BJ (cell line): Measurements from ENCODE around the gene RAD51B. TPM values are rescaled to one million over a fixed set of nuclear protein-coding genes. Genes with fewer than 3 reads are reported as not detected.

Experiments
- CTCF ChIA-PET: fragments of 350-600 bp; formaldehyde crosslinking; extraction: SDS; loops from one replicate; lab custom pipeline; 2021; ENCODE audit warnings: antibody characterized with exemption, inconsistent platforms; lab: Yijun Ruan, JAX
- POLR2A ChIA-PET: fragments of 300-600 bp; sonication (Branson Sonifier 250); formaldehyde crosslinking; extraction: SDS; loops from one replicate; lab custom pipeline; 2021; ENCODE audit warnings: antibody characterized with exemption; lab: Charles Lee
- DNase-seq: peaks from one replicate; pipeline ENCODE4 v3.0.0-alpha.2; 2011; ENCODE audit warnings: low read depth
- H3K27me3 ChIP-seq: 2 replicates; pipeline ENCODE4 v1.6.0; 2011; ENCODE audit warnings: low read length; ENCODE audit not compliant: control insufficient read depth, insufficient read depth
- H3K36me3 ChIP-seq: 2 replicates; pipeline ENCODE4 v1.5.1; 2011; ENCODE audit warnings: low read length; ENCODE audit not compliant: control insufficient read depth, insufficient read depth
- H3K4me3 ChIP-seq: 2 replicates; pipeline ENCODE4 v1.5.1; 2011; ENCODE audit warnings: low read depth, mild to moderate bottlenecking, control low read depth, low read length
- polyA plus RNA-seq: library from polyadenylated mRNA; depleted of rRNA; stranded (reverse); fragments of >200 nt; gene quantifications from 2 replicates; pipeline ENCODE4 v1.2.3, GENCODE V29; 2011
- TF ChIP-seq, protein P1 (sequence below): IDR thresholded peaks from 2 replicates; pipeline ENCODE4 v1.5.1; 2011; ENCODE audit warnings: low read depth, mild to moderate bottlenecking, control low read depth, inconsistent platforms, low read length, moderate library complexity; ENCODE audit not compliant: insufficient read depth

RAD51B gene
- polyA plus RNA-seq, 1 experiment, result 5.6 TPM

DNA sequence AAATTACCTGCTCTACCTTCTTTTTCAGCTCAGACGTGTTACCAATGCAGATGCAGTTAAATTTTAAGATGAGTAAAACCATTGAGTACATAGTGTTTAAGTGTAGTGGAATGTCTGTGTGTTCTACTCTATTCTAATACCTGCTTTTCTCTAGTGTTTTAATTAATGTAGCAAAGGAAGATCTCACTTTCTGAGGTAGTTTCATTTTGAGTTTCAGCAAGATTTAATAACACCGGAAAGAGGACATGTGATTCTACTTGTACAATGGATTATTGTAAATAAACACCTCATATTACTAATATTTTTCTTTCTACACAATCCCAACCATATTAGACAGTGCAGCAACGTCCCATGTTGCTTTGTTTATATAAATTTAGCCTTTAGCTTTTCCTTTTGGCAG is 315.4 kb downstream of the RAD51B start:
- no peak for DNase-seq
- ChIA-PET CTCF (interaction anchor here (1.2 to 1.4 kb wide), 2 partner anchors 8 to 10 kb away, joined by 3 to 5 read pairs; no protein-coding TSS in a partner anchor), POLR2A (no interaction called here)
- Histone ChIP-seq H3K36me3 (no peaks in the 10 kb centered on the region), H3K27me3 (no peaks in the 10 kb centered on the region), H3K4me3 (no peak overlapping the region)
- TF ChIP-seq, protein P1, sequence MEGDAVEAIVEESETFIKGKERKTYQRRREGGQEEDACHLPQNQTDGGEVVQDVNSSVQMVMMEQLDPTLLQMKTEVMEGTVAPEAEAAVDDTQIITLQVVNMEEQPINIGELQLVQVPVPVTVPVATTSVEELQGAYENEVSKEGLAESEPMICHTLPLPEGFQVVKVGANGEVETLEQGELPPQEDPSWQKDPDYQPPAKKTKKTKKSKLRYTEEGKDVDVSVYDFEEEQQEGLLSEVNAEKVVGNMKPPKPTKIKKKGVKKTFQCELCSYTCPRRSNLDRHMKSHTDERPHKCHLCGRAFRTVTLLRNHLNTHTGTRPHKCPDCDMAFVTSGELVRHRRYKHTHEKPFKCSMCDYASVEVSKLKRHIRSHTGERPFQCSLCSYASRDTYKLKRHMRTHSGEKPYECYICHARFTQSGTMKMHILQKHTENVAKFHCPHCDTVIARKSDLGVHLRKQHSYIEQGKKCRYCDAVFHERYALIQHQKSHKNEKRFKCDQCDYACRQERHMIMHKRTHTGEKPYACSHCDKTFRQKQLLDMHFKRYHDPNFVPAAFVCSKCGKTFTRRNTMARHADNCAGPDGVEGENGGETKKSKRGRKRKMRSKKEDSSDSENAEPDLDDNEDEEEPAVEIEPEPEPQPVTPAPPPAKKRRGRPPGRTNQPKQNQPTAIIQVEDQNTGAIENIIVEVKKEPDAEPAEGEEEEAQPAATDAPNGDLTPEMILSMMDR, result no peak

DNA sequence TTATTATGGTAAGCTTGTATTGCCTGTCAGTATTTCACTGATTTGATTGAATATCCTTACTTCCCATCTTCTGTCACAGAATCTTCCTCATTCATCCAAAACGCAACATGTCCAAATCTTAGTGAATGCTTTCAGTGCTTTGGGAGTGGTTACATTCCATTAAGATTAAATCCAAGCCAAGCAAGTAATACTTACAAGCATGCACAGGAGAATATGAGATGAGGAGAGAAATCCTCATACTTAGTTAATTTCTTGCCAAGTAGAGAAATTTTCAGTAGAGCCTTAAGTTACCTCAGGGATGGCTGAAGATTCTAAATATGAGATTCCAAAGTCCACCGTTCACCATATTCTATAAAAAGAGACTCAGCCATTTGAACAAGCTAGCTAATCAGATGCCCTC is 316.0 kb downstream of the RAD51B start:
- H3K27me3 ChIP-seq, result no peaks in the 10 kb centered on the region
- no peaks in the 10 kb centered on the region for H3K36me3 ChIP-seq
- TF ChIP-seq, protein P1, result no peak
- H3K4me3 ChIP-seq, result no peak overlapping the region
- DNase-seq, result no peak
- ChIA-PET POLR2A (no interaction called here), CTCF (interaction anchor here (1.2 to 1.4 kb wide), 2 partner anchors 8 to 11 kb away, joined by 3 to 5 read pairs; no protein-coding TSS in a partner anchor)

DNA sequence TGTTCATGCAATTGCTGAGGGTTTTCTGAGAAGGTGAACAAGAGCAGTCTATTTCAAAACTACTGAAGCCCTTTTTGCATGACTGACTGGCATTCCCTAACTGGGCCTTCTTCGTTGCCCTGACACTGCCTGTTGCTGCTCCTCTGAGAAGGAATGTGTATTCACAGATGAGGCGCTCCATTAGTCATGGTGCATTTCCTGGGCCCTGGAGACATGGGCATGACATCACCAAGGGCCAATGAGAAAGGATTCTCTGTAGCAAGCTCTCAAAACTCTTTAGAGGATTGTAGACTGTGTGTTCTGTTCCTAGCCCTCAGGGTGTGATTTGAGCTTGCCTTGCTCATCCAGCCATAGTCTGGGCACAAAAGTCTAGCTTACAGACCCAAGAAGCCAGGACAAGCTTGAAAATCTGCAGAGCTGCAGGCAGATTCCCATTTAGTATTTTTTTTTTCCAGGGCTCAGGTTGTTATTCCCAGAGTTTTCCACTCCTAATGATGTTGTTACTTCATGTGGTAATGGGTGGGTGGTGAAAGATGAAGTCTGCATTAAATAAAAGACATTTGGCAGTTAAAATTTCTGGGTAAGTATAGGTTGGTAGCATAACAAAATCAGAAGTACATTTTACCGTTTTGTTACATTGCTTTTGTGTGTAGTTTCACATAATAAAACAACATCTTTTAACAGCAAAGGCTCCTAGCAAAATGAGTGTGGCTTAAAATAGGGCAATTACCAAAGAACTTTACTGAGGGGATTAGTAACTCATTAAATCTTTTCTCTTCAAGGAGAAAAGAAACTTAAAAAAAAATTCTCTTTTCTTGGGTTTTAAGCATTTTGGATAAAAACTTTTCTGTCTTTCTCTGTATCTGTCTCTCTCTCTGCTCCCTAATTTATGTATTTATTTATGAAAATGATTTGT is 318.4 kb downstream of the RAD51B start:
- H3K4me3 ChIP-seq, result no peak overlapping the region
- peak; percentile 86 for DNase-seq
- CTCF ChIA-PET, result interaction anchor here (1.7 kb wide), 1 partner anchor 194 kb away, joined by 6 read pairs; no protein-coding TSS in a partner anchor
- H3K36me3 ChIP-seq, result no peaks in the 10 kb centered on the region
- H3K27me3 ChIP-seq, result no peaks in the 10 kb centered on the region
- TF ChIP-seq, protein P1, result no peak
- POLR2A ChIA-PET, result interaction anchor here (0.6 kb wide), 3 partner anchors 72 to 655 kb away, joined by 3 to 4 read pairs (median 3); partner anchors contain the start of gene ZFP36L1

DNA sequence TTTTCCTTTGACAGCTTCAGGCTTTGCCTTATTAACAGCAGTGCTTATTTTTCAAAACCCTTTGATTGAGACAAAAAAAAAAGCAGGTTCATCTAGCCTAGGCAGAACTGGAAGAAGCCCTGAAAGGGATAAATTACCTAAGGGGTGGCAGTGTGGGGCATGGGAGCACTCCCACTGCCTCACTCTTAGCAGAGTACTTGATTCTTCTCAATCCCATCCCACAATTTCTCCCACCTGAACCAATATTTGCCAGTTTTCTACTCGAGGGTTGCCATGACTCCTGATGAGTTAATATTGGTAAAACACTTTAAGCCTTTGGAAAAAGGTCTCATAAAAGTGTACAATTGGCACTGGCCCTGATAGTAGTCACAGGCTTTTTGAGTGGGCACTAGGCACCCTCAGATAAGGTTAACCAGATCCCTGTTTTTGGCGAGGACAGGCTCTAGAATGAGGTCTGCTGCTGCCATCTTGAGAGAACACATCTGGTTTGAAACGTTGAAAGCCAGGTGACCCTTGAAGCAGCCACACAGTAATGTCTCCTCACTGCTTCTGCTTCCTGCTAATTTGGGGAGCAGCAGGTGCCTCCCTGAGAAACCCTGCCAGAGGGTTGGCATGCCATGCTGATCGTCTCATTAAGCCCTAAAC is 320.0 kb downstream of the RAD51B start:
- POLR2A ChIA-PET, result no interaction called here
- TF ChIP-seq, protein P1, result no peak
- DNase-seq, result no peak
- no peaks in the 10 kb centered on the region for H3K27me3 ChIP-seq
- no peak overlapping the region for H3K4me3 ChIP-seq
- CTCF ChIA-PET, result interaction anchor here (0.8 kb wide), 1 partner anchor 98 kb away, joined by 4 read pairs; no protein-coding TSS in a partner anchor
- no peaks in the 10 kb centered on the region for H3K36me3 ChIP-seq

DNA sequence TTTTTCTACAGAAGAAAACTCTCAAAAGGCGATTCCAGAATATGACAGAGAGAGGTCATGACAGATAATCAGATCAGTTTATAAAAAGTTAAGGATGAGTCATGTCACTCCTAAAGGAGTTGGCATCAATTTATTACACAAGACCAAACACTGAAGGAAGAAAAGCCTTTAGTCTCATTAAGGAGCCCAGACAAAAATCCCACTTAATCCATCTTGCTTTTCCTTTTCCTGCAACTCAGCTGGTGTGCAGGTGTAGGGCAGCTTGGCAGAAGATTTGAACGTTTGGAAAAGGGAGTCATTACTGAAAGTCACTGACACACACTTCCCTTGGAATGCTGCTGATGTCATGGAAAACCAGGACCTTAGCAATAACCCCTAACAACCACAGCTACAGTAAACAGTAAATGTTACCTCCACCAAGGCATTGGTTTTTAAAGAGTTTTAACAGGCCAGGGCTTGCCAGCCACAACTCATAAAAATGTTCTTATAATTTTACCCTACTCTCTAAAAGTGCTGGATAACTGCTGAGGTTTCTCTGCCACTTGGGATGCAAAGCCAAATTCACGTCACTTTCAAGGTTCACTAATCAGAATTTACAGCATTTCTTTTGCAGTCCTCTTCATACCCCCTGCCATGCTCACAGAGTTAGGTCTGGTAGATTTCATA is 320.6 kb downstream of the RAD51B start:
- ChIA-PET CTCF (interaction anchor here (0.8 kb wide), 1 partner anchor 98 kb away, joined by 4 read pairs; no protein-coding TSS in a partner anchor), POLR2A (no interaction called here)
- Histone ChIP-seq H3K36me3 (no peaks in the 10 kb centered on the region), H3K4me3 (no peak overlapping the region), H3K27me3 (no peaks in the 10 kb centered on the region)
- DNase-seq, result peak; percentile 99
- TF ChIP-seq, protein P1, result no peak
